GM12875 (cell line): ENCODE data around the gene SSBP3.

ENCODE experiments used
- H3K4me3 ChIP-seq: one replicate; pipeline ENCODE4 v1.5.1; 2011; ENCODE audit warnings: low read depth, low read length, control low read depth
- CTCF ChIP-seq: IDR thresholded peaks from 2 replicates; pipeline ENCODE4 v1.5.1; 2011; ENCODE audit warnings: low read depth, mild to moderate bottlenecking, control low read depth, inconsistent platforms, low read length, moderate library complexity, borderline replicate concordance; ENCODE audit not compliant: insufficient read depth

The SSBP3 gene

DNA sequence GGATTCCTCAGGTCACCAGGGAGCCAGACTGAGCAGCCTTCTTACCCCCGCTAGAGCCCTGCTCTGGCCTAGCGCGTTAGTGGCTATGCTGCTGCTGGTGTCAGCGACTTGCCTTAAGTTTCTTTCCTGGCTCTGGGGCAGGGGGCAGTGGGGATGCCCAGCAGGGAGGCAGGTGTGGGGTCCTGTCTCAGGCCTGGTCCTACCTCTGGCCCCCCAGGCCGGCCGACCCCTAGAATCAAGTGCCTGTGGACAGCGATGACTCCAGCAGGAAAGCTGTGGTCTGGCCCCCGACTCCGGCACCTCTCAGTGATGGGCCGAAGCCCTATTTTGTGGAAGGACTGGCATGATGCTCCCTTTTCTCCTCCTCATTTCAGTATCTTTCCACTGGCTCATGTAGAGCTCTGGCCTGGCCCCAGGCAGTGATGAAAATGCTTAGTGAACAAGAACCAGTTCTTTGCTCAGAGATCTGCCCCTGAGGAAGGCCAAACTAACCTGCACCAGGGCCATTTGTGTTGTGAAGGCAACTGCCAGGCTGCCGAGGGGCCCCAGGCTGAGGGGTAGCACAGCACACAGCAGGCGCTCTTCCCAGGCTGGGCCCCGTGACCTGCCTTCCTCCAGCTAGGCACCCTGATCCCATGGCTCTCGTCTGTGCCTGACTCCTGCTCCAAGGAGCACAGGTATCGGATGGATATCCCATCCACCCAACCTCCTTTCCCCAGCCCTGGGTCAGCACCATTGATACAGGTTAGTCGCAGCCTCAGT is 182.6 kb downstream of the SSBP3 start:
- no peak for TF ChIP-seq CTCF
- H3K4me3 ChIP-seq = no peak overlapping the region

GRCh38 chr1:54222711-54223110 is 183.5 kb downstream of the SSBP3 start:
- H3K4me3 ChIP-seq = no peak overlapping the region
- TF ChIP-seq CTCF = no peak

- no peak for TF ChIP-seq CTCF
- H3K4me3 ChIP-seq = no peak overlapping the region
Observed at GRCh38 chr1:54221867-54222484, 184.2 kb downstream of the SSBP3 start.

DNA sequence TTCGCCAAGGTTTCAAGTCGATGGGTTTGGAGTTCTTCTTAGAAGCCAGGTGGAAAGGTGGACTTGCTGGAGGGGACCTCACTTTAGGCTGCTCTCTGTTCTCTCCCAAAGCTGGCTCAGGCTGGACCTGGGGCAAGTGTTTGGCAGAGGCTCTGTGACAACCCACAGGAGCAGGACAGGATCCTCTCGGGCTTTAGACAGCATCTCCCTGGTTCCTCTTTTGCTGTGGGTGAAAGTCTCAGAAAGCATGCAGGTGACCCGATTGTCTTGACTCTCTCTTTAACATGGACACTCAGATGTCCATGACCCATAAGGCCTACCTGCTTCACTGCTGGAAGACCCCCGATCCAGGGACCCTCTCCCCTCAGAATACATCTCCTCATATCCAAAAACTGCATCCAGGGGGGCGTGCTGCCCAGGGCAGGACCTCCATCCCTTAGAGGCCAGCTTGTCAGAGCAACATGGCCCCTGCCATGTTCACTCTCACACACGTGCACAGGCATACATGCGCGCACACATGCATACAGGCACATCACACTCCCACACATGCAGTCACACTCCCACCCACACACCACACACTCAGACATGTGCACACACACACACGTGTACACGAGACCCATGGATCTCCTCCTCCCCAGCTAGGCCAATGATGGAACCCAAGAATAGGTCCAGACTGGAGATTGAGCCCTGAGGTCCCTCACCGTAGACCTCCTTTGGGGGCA is 184.9 kb downstream of the SSBP3 start:
- H3K4me3 ChIP-seq = no peak overlapping the region
- no peak for TF ChIP-seq CTCF

DNA sequence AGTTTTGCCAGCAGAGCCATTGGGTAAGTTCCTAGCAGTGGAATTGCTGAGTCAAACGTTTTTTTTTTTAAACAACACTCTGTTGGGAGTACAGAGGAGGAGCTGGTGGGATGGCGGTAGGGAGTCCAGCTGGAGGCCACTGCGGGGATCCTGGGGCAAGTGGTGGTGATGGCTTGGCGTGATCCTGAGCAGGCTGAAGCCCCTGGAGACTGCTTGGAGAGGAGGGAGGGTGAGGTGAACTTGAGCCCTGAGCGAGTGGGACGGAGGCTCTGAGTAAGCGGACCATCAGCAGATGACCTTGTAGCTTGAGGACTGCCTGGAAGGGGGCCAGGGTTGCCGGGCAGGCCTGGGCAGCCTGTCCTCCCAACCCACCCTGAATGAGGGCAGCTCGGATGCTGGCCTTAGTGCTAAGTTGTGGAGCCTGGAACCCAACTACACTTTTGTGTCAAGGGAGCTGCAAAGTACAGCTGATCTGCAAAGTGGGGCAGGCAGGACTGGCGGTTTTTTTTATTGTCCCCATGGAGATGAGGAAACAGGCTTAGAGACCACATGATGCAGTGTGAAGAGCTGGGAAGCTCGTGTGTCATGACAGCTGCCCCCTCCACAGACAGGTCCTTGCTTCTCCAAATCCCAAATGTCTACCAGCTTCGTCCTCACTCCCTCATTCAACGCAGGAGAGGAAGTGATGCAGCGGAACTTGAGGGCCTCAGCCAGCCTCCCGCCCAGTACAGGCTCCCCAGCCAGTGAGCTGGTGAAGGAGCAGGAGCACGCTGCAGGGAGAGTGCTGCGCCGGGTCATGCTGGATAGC is 186.0 kb downstream of the SSBP3 start:
- TF ChIP-seq CTCF = no peak
- no peak overlapping the region for H3K4me3 ChIP-seq

DNA sequence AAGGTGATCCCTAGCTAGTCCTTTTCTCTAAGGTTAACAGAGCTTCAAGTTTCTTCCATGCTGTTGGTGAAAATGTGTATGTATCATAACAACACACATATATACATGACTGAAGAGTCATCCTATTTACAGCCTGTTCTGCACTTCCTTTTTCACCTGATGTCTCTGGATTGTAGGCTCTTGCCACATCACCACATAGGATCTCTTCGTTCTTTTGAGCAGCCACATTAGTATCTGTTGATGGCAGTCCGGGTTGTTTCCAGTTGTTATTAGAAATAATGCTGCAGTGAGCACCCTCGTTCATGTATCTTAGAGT is 186.5 kb downstream of the SSBP3 start:
- no peak overlapping the region for H3K4me3 ChIP-seq
- no peak for TF ChIP-seq CTCF
